ENCODE measurements around the gene C1RL.
A peak's percentile ranks its signal among the peaks of the same experiment; 100 is the strongest.

- TF ChIP-seq, protein P1, sequence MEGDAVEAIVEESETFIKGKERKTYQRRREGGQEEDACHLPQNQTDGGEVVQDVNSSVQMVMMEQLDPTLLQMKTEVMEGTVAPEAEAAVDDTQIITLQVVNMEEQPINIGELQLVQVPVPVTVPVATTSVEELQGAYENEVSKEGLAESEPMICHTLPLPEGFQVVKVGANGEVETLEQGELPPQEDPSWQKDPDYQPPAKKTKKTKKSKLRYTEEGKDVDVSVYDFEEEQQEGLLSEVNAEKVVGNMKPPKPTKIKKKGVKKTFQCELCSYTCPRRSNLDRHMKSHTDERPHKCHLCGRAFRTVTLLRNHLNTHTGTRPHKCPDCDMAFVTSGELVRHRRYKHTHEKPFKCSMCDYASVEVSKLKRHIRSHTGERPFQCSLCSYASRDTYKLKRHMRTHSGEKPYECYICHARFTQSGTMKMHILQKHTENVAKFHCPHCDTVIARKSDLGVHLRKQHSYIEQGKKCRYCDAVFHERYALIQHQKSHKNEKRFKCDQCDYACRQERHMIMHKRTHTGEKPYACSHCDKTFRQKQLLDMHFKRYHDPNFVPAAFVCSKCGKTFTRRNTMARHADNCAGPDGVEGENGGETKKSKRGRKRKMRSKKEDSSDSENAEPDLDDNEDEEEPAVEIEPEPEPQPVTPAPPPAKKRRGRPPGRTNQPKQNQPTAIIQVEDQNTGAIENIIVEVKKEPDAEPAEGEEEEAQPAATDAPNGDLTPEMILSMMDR (IDR thresholded peaks at IDR 0.05), result no peak
- no peak for TF ChIP-seq EP300 (IDR thresholded peaks at IDR 0.05)
- TF ChIP-seq USF2 (IDR thresholded peaks at IDR 0.05), result no peak
- TF ChIP-seq POLR2A (IDR thresholded peaks at IDR 0.05; ENCODE audit: low read length), result peak; percentile 12; the same call in 1 of the 2 replicates
- TF ChIP-seq KDM1A (IDR thresholded peaks at IDR 0.05; ENCODE audit: low read depth), result no peak
- TF ChIP-seq, protein P2, sequence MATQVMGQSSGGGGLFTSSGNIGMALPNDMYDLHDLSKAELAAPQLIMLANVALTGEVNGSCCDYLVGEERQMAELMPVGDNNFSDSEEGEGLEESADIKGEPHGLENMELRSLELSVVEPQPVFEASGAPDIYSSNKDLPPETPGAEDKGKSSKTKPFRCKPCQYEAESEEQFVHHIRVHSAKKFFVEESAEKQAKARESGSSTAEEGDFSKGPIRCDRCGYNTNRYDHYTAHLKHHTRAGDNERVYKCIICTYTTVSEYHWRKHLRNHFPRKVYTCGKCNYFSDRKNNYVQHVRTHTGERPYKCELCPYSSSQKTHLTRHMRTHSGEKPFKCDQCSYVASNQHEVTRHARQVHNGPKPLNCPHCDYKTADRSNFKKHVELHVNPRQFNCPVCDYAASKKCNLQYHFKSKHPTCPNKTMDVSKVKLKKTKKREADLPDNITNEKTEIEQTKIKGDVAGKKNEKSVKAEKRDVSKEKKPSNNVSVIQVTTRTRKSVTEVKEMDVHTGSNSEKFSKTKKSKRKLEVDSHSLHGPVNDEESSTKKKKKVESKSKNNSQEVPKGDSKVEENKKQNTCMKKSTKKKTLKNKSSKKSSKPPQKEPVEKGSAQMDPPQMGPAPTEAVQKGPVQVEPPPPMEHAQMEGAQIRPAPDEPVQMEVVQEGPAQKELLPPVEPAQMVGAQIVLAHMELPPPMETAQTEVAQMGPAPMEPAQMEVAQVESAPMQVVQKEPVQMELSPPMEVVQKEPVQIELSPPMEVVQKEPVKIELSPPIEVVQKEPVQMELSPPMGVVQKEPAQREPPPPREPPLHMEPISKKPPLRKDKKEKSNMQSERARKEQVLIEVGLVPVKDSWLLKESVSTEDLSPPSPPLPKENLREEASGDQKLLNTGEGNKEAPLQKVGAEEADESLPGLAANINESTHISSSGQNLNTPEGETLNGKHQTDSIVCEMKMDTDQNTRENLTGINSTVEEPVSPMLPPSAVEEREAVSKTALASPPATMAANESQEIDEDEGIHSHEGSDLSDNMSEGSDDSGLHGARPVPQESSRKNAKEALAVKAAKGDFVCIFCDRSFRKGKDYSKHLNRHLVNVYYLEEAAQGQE (IDR thresholded peaks at IDR 0.05), result no peak
- no peak for TF ChIP-seq MAX (IDR thresholded peaks at IDR 0.05)
- TF ChIP-seq HOXA7 (CRISPR knock-in tag; IDR thresholded peaks at IDR 0.05), result no peak
- no peak for TF ChIP-seq CBX8 (IDR thresholded peaks at IDR 0.05)
- TF ChIP-seq RAD21 (conservative IDR thresholded peaks at IDR 0.05 in 1 of 2, IDR thresholded peaks at IDR 0.05 in 1 of 2), result no peak
- TF ChIP-seq CEBPB (IDR thresholded peaks at IDR 0.05), result no peak
- no peak for TF ChIP-seq CHD2 (IDR thresholded peaks at IDR 0.05; ENCODE audit: low read length, partially characterized antibody)
- TF ChIP-seq, protein P3, sequence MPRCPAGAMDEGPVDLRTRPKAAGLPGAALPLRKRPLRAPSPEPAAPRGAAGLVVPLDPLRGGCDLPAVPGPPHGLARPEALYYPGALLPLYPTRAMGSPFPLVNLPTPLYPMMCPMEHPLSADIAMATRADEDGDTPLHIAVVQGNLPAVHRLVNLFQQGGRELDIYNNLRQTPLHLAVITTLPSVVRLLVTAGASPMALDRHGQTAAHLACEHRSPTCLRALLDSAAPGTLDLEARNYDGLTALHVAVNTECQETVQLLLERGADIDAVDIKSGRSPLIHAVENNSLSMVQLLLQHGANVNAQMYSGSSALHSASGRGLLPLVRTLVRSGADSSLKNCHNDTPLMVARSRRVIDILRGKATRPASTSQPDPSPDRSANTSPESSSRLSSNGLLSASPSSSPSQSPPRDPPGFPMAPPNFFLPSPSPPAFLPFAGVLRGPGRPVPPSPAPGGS (IDR thresholded peaks at IDR 0.05), result no peak
Observed at GRCh38 chr12:7091660-7092228, 17.3 kb downstream of the C1RL start.
